Breast epithelium (tissue), 3 donors: ENCODE data around the gene PEX16.

Source experiments
- CTCF ChIP-seq, 3 donors: fragments of 450-650 bp; IDR thresholded peaks; one replicate each; pipeline ENCODE4 v1.5.1; 2016 to 2017; ENCODE audit warnings: antibody characterized with exemption in 3 of 3, mild to moderate bottlenecking in 3 of 3, moderate library complexity in 3 of 3
- POLR2AphosphoS5 ChIP-seq, 3 donors: sonication (generic); formaldehyde crosslinking; IDR thresholded peaks; one replicate each; pipeline ENCODE4 v1.6.1; 2017; ENCODE audit warnings: antibody characterized with exemption in 3 of 3

GRCh38 chr11:45902452-45903380 lies 15.0 kb downstream of the PEX16 start:
- TF ChIP-seq POLR2AphosphoS5 (IDR thresholded peaks at IDR 0.05) (no peak), CTCF (IDR thresholded peaks at IDR 0.05) (no peak)
